ENCODE measurements around the gene DACH1. TPM values are rescaled to one million over a fixed set of nuclear protein-coding genes. Genes with fewer than 3 reads are reported as not detected.

DACH1 gene
- total RNA-seq, 1 donor from 2014 or later: 110 TPM

DNA sequence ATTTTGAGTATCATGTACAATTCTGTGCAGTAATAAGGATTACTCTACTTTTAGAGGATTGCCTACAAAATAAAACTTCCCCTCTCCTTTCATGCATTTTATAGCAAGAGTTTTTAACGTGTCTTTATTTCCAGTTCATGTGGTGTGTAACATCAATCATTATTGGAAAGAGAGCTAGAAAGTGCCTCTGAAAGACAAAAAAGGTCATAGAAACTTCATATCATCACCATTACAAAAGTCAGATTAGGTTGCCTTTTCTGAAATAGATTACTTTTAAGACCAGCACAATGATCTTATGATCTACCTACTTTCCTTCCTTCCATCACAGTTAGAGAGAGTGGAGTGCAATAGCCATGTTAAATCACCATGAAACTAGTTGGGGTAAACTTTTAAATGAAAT lies 12.6 kb downstream of the DACH1 start:
- Mint-ChIP-seq H3K9me3 (ENCODE audit: unreplicated experiment) (peaks cover 7% of the 10 kb centered on the region), H3K4me3 (ENCODE audit: unreplicated experiment) (peak overlapping the region; percentile 27), H3K4me1 (ENCODE audit: low read depth, unreplicated experiment) (peaks cover 62% of the 10 kb centered on the region), H3K27ac (ENCODE audit: unreplicated experiment) (peak overlapping the region; percentile 59), H3K36me3 (ENCODE audit: unreplicated experiment) (no peaks in the 10 kb centered on the region), H3K27me3 (ENCODE audit: unreplicated experiment) (peaks cover 1% of the 10 kb centered on the region)
- no peak for DNase-seq
- TF ChIP-seq, protein P1, sequence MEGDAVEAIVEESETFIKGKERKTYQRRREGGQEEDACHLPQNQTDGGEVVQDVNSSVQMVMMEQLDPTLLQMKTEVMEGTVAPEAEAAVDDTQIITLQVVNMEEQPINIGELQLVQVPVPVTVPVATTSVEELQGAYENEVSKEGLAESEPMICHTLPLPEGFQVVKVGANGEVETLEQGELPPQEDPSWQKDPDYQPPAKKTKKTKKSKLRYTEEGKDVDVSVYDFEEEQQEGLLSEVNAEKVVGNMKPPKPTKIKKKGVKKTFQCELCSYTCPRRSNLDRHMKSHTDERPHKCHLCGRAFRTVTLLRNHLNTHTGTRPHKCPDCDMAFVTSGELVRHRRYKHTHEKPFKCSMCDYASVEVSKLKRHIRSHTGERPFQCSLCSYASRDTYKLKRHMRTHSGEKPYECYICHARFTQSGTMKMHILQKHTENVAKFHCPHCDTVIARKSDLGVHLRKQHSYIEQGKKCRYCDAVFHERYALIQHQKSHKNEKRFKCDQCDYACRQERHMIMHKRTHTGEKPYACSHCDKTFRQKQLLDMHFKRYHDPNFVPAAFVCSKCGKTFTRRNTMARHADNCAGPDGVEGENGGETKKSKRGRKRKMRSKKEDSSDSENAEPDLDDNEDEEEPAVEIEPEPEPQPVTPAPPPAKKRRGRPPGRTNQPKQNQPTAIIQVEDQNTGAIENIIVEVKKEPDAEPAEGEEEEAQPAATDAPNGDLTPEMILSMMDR (IDR thresholded peaks at IDR 0.05; ENCODE audit: partially characterized antibody, unreplicated experiment): no peak

DNA sequence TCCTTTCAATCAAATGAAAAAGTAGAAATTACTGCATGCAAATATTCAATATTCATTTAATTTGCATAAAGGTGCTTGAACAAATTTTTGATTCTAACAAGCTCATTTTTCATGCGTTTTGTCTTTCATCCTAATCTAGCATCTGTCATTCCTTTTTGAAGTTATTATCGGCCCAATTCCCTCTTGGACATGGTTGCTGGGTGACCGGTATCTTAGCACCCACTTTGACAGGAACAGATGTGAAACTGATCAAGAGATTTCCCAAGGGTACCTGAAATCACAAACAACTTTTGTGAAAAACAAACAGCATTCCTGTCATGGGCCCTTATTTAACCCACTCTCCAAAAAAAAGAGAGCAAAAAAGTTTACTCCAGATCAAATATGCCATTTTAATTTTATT lies 13.3 kb downstream of the DACH1 start:
- Mint-ChIP-seq H3K4me3 (ENCODE audit: unreplicated experiment) (peak overlapping the region; percentile 71), H3K4me1 (ENCODE audit: low read depth, unreplicated experiment) (peaks cover 63% of the 10 kb centered on the region), H3K36me3 (ENCODE audit: unreplicated experiment) (no peaks in the 10 kb centered on the region), H3K27me3 (ENCODE audit: unreplicated experiment) (peaks cover 1% of the 10 kb centered on the region), H3K27ac (ENCODE audit: unreplicated experiment) (peak overlapping the region; percentile 73), H3K9me3 (ENCODE audit: unreplicated experiment) (peaks cover 7% of the 10 kb centered on the region)
- DNase-seq: no peak
- TF ChIP-seq, protein P1 (IDR thresholded peaks at IDR 0.05; ENCODE audit: partially characterized antibody, unreplicated experiment): no peak

DNA sequence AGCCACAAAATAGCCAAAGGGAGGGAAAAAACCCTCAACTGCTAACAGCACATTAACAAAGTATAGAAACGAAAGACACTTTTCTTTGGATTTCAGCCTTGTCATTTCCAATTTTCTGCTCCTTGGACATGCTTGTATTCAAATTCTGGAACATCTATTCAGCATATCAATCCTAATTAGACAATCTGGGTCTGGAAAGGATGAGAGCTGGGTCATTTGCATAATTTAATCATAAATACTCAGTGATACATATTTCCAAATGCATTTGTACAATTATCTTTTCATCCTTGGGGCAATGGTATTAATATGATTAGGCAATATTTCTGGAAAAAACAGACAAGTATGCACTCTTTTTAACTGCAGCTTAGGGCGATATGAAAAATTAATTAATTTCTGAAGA lies 14.3 kb downstream of the DACH1 start:
- H3K27me3 Mint-ChIP-seq (ENCODE audit: unreplicated experiment): peaks cover 1% of the 10 kb centered on the region
- peaks cover 55% of the 10 kb centered on the region for H3K4me1 Mint-ChIP-seq (ENCODE audit: low read depth, unreplicated experiment)
- peaks cover 7% of the 10 kb centered on the region for H3K9me3 Mint-ChIP-seq (ENCODE audit: unreplicated experiment)
- TF ChIP-seq, protein P1 (IDR thresholded peaks at IDR 0.05; ENCODE audit: partially characterized antibody, unreplicated experiment): no peak
- peak overlapping the region; percentile 83 for H3K4me3 Mint-ChIP-seq (ENCODE audit: unreplicated experiment)
- DNase-seq: no peak
- peak overlapping the region; percentile 81 for H3K27ac Mint-ChIP-seq (ENCODE audit: unreplicated experiment)
- H3K36me3 Mint-ChIP-seq (ENCODE audit: unreplicated experiment): no peaks in the 10 kb centered on the region

DNA sequence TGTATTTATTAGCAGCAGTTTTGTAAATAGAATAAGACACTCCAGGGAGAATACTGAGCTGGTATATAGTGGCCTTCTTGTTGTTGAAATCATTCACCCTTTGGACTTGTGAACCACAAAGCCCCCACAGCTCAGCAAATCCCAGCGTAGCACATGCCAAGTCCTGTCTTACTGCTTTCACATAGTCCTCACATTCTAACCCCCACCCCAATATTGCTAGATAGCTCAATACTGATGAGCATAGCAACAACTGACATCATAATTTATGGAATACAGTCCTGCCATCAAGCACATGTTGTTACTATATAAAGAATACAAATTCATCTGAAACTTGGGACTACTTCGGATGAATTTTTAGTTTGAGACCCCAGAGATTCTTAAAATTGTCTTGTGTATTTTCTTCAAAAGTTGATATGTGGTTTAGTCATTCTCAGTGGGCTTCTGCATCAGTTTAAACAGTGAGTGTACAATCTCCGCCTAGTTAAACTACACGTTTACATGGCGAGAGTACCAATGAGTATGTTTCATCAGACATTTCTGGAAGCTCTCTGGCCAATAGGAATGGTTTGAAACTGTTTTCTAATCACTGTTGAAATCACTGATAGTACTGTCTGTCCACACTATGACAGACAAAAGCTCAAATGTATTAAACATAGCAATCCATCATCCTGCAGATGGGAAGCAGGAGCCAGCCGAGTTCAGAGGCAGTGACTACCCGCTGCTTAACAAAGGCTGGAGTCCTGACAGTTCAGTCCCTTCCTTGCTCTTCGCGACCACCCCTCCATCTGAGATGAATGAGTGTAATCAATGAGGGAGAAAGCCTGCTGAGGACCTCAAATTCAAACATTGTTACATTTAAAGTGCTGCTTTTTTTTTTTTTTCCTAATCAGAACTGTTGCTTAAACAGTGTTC lies 15.2 kb downstream of the DACH1 start:
- peak overlapping the region; percentile 81 for H3K27ac Mint-ChIP-seq (ENCODE audit: unreplicated experiment)
- peak overlapping the region; percentile 67 for H3K4me3 Mint-ChIP-seq (ENCODE audit: unreplicated experiment)
- peak; percentile 23 for DNase-seq
- TF ChIP-seq, protein P1 (IDR thresholded peaks at IDR 0.05; ENCODE audit: partially characterized antibody, unreplicated experiment): no peak
- H3K27me3 Mint-ChIP-seq (ENCODE audit: unreplicated experiment): peaks cover 1% of the 10 kb centered on the region
- peaks cover 7% of the 10 kb centered on the region for H3K9me3 Mint-ChIP-seq (ENCODE audit: unreplicated experiment)
- peaks cover 54% of the 10 kb centered on the region for H3K4me1 Mint-ChIP-seq (ENCODE audit: low read depth, unreplicated experiment)
- no peaks in the 10 kb centered on the region for H3K36me3 Mint-ChIP-seq (ENCODE audit: unreplicated experiment)

DNA sequence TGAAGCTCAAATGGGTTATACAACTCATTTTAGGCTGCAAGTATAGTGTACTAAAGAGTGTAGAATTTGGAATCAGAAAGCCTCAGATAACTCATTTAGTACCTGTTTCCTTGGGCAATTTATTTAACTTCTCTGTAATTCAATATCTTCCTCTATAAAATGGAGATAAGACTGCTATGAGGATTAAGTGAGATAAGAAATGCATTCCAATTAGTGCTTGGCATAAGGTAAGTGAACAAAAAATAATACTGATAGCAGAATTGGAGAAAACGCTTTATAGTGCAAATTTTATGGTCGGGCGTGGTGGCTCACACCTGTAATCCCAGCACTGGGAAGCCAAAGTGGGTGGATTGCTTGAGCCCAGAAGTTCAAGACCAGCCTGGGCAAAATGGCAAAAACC lies 25.0 kb downstream of the DACH1 start:
- Mint-ChIP-seq H3K4me3 (ENCODE audit: unreplicated experiment) (no peak overlapping the region), H3K36me3 (ENCODE audit: unreplicated experiment) (peaks cover 5% of the 10 kb centered on the region), H3K27me3 (ENCODE audit: unreplicated experiment) (no peaks in the 10 kb centered on the region), H3K9me3 (ENCODE audit: unreplicated experiment) (peaks cover 2% of the 10 kb centered on the region), H3K4me1 (ENCODE audit: low read depth, unreplicated experiment) (peaks cover 14% of the 10 kb centered on the region), H3K27ac (ENCODE audit: unreplicated experiment) (no peak overlapping the region)
- no peak for DNase-seq
- TF ChIP-seq, protein P1 (IDR thresholded peaks at IDR 0.05; ENCODE audit: partially characterized antibody, unreplicated experiment): no peak
